Neuronal stem cell (in vitro differentiated cells): Measurements from ENCODE around the gene GABRG3.

ENCODE experiments used
- DNase-seq: peaks from one replicate; pipeline ENCODE4 v3.0.0-alpha.2; 2013; ENCODE audit warnings: low spot score
- H2AFZ ChIP-seq: one replicate; pipeline ENCODE4 v1.6.1; 2013; ENCODE audit warnings: mild to moderate bottlenecking, low read length, inconsistent platforms
- H2AK5ac ChIP-seq: 2 replicates; pipeline ENCODE4 v1.6.1; 2013; ENCODE audit warnings: low read depth, mild to moderate bottlenecking, inconsistent platforms, low read length, moderate library complexity, mixed read lengths
- H2BK120ac ChIP-seq: 2 replicates; pipeline ENCODE4 v1.6.1; 2013; ENCODE audit warnings: low read depth, mild to moderate bottlenecking, inconsistent platforms, low read length, moderate library complexity, mixed read lengths
- H2BK12ac ChIP-seq: one replicate; pipeline ENCODE4 v1.6.1; 2013; ENCODE audit warnings: low read length, inconsistent platforms
- H2BK15ac ChIP-seq: 2 replicates; pipeline ENCODE4 v1.6.1; 2013; ENCODE audit warnings: mild to moderate bottlenecking, low read length, inconsistent platforms, mixed read lengths
- H2BK5ac ChIP-seq: one replicate; pipeline ENCODE4 v1.6.1; 2013; ENCODE audit warnings: inconsistent platforms, mild to moderate bottlenecking, low read length, moderate library complexity
- H3K14ac ChIP-seq: one replicate; pipeline ENCODE4 v1.6.1; 2013; ENCODE audit warnings: low read length, inconsistent platforms
- H3K18ac ChIP-seq: 2 replicates; pipeline ENCODE4 v1.6.1; 2013; ENCODE audit warnings: low read length, inconsistent platforms
- H3K23ac ChIP-seq: 2 replicates; pipeline ENCODE4 v1.6.1; 2013; ENCODE audit warnings: low read depth, mild to moderate bottlenecking, mixed read lengths, low read length, inconsistent platforms; ENCODE audit not compliant: poor library complexity
- H3K27ac ChIP-seq: replicated peaks from 3 replicates; pipeline ENCODE4 v1.5.1; 2013; ENCODE audit warnings: low read length, inconsistent platforms
- H3K27me3 ChIP-seq, 3 experiments: 2 replicates each; pipeline ENCODE4 v1.6.1; 2013; ENCODE audit warnings: low read length in 3 of 3, mild to moderate bottlenecking in 2 of 3, inconsistent platforms in 1 of 3, low read depth in 1 of 3, mixed read lengths in 1 of 3, moderate library complexity in 1 of 3; ENCODE audit not compliant: control insufficient read depth in 3 of 3, insufficient read depth in 3 of 3
- H3K36me3 ChIP-seq, 2 donors: replicated peaks in 1 of 2; 2 replicates each; pipeline ENCODE4 v1.6.1; 2013; ENCODE audit warnings: low read length in 2 of 2; ENCODE audit not compliant: control insufficient read depth in 2 of 2, insufficient read depth in 2 of 2
- H3K4ac ChIP-seq: 2 replicates; pipeline ENCODE4 v1.6.1; 2013; ENCODE audit warnings: inconsistent platforms, mild to moderate bottlenecking, low read length, moderate library complexity
- H3K4me1 ChIP-seq, 2 donors: 1 replicate in 1 of 2; 2 replicates in 1 of 2; pipeline ENCODE4 v1.6.1; 2013; ENCODE audit warnings: low read length in 2 of 2, low read depth in 1 of 2; ENCODE audit not compliant: control insufficient read depth in 2 of 2, insufficient read depth in 1 of 2
- H3K4me2 ChIP-seq: one replicate; pipeline ENCODE4 v1.6.1; 2013; ENCODE audit warnings: mild to moderate bottlenecking, low read length, inconsistent platforms; ENCODE audit not compliant: insufficient read depth, poor library complexity, severe bottlenecking
- H3K4me3 ChIP-seq, 2 donors: 2 replicates each; pipeline ENCODE4 v1.5.1; 2013; ENCODE audit warnings: low read length in 2 of 2, mild to moderate bottlenecking in 2 of 2, inconsistent platforms in 1 of 2, moderate library complexity in 1 of 2
- H3K79me1 ChIP-seq: one replicate; pipeline ENCODE4 v1.6.1; 2013; ENCODE audit warnings: low read depth, mild to moderate bottlenecking, inconsistent platforms, low read length, moderate library complexity
- H3K9ac ChIP-seq: one replicate; pipeline ENCODE4 v1.6.1; 2013; ENCODE audit warnings: mild to moderate bottlenecking, low read depth, low read length, inconsistent platforms; ENCODE audit not compliant: poor library complexity
- H3K9me3 ChIP-seq, 2 donors: replicated peaks in 1 of 2; 2 replicates each; pipeline versions ENCODE3 to v1.6.1; 2013; ENCODE audit warnings: low read length in 2 of 2, mild to moderate bottlenecking in 2 of 2, inconsistent platforms in 1 of 2, low read depth in 1 of 2, mixed read lengths in 1 of 2, moderate library complexity in 1 of 2; ENCODE audit not compliant: control insufficient read depth in 2 of 2, insufficient read depth in 1 of 2
- H4K8ac ChIP-seq: one replicate; pipeline ENCODE4 v1.6.1; 2013; ENCODE audit warnings: low read depth, mild to moderate bottlenecking, inconsistent platforms, low read length, moderate library complexity
- H4K91ac ChIP-seq: one replicate; pipeline ENCODE4 v1.6.1; 2013; ENCODE audit warnings: low read length, low read depth, mild to moderate bottlenecking, inconsistent platforms; ENCODE audit not compliant: poor library complexity
- WGBS, 2 donors: extraction: QIAGEN DNeasy Blood & Tissue Kit; methylation state at CpG; one replicate each; pipeline ENCODE4 v1.1.7; 2013; ENCODE audit warnings: missing lambda C conversion rate in 2 of 2, mixed read lengths in 1 of 2; ENCODE audit not compliant: insufficient read length in 2 of 2, insufficient replicate concordance in 1 of 2; ENCODE audit errors: extremely low coverage in 2 of 2; 5-methylcytosine and 5-hydroxymethylcytosine counted together

The GABRG3 gene

DNA sequence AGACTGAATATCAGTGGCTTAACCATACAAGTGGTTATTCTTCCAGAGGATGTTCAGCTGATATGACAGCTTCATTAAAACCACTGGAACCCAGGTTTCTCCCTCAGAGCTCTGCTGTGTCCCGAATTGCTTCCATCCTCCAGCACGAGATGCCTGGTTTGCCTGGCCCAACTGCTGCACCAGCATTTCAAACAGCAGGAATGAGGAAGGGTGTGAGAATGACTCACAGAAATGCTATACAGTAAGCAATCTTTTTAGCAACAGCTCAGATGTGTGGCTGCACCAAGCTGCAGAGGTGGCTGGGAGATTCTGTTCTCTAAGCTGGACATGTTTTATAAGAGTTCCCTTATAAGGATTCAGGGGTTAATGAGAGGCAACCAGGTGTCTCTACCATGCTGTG, 271.0 kb downstream of the GABRG3 start:
- Histone ChIP-seq H2BK5ac (no peak overlapping the region), H3K36me3 (no peaks in the 10 kb centered on the region), H2AFZ (no peak overlapping the region), H3K27ac (no peak overlapping the region), H4K8ac (no peak overlapping the region), H3K9ac (no peak overlapping the region), H4K91ac (no peak overlapping the region), H3K4me3 (no peak overlapping the region), H2BK120ac (no peak overlapping the region), H3K14ac (no peak overlapping the region), H2BK12ac (no peak overlapping the region), H3K27me3 (no peaks in the 10 kb centered on the region), H3K9me3 (peaks cover 0 to 2% of the 10 kb centered on the region in 2 donors), H3K79me1 (no peaks in the 10 kb centered on the region), H3K23ac (no peak overlapping the region), H3K4ac (no peak overlapping the region), H3K4me1 (peaks cover 0 to 3% of the 10 kb centered on the region in 2 donors), H2BK15ac (no peak overlapping the region), H3K18ac (no peak overlapping the region), H2AK5ac (no peak overlapping the region), H3K4me2 (no peak overlapping the region)
- no CpG with 5 or more reads among the region's 2 CpGs for WGBS, 2 donors
- no peak for DNase-seq

DNA sequence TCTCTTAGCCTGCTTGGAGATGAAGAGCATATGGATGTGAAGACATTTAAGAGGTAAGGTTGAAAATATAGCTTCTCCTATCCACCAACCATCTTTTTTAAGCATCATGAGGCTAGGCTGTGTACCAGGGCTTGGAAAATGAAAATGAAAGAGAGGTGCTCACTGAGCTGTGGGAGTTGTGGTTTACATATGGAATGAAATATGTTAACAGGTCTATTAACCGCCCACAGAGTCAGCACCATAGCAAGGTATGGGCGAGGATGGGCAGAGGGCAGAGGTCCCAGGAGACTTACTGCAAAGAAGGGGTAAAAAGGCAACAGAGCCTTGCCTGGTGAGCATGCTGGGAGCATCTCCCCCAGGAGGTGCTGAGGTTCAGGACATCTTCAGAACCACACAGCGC, 273.1 kb downstream of the GABRG3 start:
- Histone ChIP-seq H2AK5ac (no peak overlapping the region), H3K4ac (no peak overlapping the region), H3K27me3 (no peaks in the 10 kb centered on the region), H3K4me1 (peaks cover 0 to 4% of the 10 kb centered on the region in 2 donors), H3K79me1 (no peaks in the 10 kb centered on the region), H4K8ac (no peak overlapping the region), H3K9ac (no peak overlapping the region), H2BK15ac (no peak overlapping the region), H4K91ac (no peak overlapping the region), H3K27ac (no peak overlapping the region), H3K4me3 (no peak overlapping the region), H3K4me2 (no peak overlapping the region), H3K14ac (no peak overlapping the region), H2BK12ac (no peak overlapping the region), H2BK120ac (no peak overlapping the region), H3K23ac (no peak overlapping the region), H2BK5ac (no peak overlapping the region), H3K36me3 (no peaks in the 10 kb centered on the region), H2AFZ (no peak overlapping the region), H3K18ac (no peak overlapping the region), H3K9me3 (peaks cover 0 to 2% of the 10 kb centered on the region in 2 donors)
- DNase-seq: no peak
- WGBS, 2 donors: no CpG with 5 or more reads among the region's 3 CpGs

DNA sequence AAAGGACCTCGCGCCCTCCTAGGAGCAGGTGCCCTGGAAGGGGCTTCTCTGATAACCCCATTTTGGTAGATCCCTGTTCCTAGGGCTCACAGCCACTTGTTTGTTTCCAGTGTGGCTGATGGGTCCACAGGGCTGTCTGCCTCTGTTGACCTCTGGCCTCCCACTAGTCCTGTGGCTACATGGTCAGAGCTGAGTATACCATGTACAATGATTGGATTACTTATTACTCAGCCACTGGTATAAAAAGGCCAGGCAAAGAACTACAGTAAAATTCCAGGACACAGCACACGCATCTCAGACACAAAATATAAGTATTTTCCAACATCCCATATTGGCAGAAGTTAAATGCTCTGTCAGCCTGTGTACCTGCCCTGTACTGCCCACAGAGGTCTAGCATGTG, 277.3 kb downstream of the GABRG3 start:
- Histone ChIP-seq H2AK5ac (no peak overlapping the region), H4K91ac (no peak overlapping the region), H3K23ac (no peak overlapping the region), H3K36me3 (no peaks in the 10 kb centered on the region), H3K14ac (no peak overlapping the region), H2BK120ac (no peak overlapping the region), H3K9me3 (peaks cover 0 to 2% of the 10 kb centered on the region in 2 donors), H2BK12ac (no peak overlapping the region), H3K9ac (no peak overlapping the region), H3K27ac (no peak overlapping the region), H2AFZ (no peak overlapping the region), H3K18ac (peak overlapping the region; percentile 35), H3K4me3 (no peak overlapping the region), H2BK15ac (no peak overlapping the region), H3K4me1 (peaks cover 0 to 6% of the 10 kb centered on the region in 2 donors), H4K8ac (no peak overlapping the region), H3K4ac (no peak overlapping the region), H3K79me1 (no peaks in the 10 kb centered on the region), H3K27me3 (no peaks in the 10 kb centered on the region), H2BK5ac (no peak overlapping the region), H3K4me2 (no peak overlapping the region)
- no peak for DNase-seq
- no CpG with 5 or more reads among the region's 3 CpGs for WGBS, 2 donors

DNA sequence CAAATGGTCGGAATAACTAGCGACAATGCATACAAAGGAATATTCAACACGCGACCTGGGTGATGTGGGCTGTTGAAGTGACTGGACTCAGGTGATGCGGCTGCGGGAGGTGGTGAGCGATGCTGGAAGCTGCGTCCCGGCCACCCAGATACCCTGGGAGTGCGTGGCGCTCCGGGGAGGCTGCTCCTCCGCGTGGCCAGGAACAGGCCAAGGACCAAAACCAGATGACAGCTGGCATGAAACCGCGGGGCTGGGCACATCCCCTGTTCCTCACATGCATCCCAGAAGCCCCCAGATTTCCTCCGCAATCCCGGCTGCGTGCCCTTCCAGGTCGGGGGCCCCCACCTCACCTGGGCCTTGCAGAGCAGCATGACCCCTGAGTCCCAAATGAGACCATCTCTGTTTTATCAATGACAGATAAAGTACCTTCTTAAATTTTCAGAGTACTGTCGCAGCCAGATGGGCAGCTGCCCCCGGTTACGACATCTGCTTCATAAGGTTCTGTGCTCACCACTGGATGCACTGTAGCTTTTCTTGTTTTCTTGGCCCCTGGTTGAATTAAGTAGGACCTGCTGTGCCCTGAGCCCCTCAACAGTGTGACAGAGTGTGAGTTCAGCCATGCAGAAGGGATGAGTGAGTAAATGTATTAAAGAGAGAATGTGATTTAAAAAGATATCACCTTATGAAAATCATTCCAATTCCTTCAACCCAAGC, 278.2 kb downstream of the GABRG3 start:
- Histone ChIP-seq H2AFZ (no peak overlapping the region), H4K91ac (no peak overlapping the region), H3K9ac (no peak overlapping the region), H3K4me3 (no peak overlapping the region), H3K4me1 (peaks cover 0 to 8% of the 10 kb centered on the region in 2 donors), H2BK12ac (no peak overlapping the region), H3K36me3 (no peaks in the 10 kb centered on the region), H4K8ac (no peak overlapping the region), H3K27ac (no peak overlapping the region), H3K23ac (peak overlapping the region; percentile 53), H3K9me3 (peaks cover 0 to 2% of the 10 kb centered on the region in 2 donors), H2BK5ac (no peak overlapping the region), H3K4me2 (no peak overlapping the region), H3K27me3 (no peaks in the 10 kb centered on the region), H3K79me1 (no peaks in the 10 kb centered on the region), H3K14ac (peak overlapping the region; percentile 83), H2BK15ac (no peak overlapping the region), H3K4ac (no peak overlapping the region), H2AK5ac (peak overlapping the region; percentile 18), H3K18ac (peak overlapping the region; percentile 80), H2BK120ac (no peak overlapping the region)
- no CpG with 5 or more reads among the region's 23 CpGs for WGBS, 2 donors
- no peak for DNase-seq
